H1 (cell line): ENCODE results near the gene EIF4E3. TPM values are rescaled to one million over a fixed set of nuclear protein-coding genes. Genes with fewer than 3 reads are reported as not detected.

Source experiments
- SAP30 ChIP-seq: fragments of 300-600 bp; sonication (generic); IDR thresholded peaks from 2 replicates; pipeline ENCODE4 v1.7.1; 2012; ENCODE audit warnings: low read length, moderate library complexity, mild to moderate bottlenecking, inconsistent platforms; ENCODE audit not compliant: insufficient read depth, insufficient replicate concordance
- polyA plus RNA-seq, 7 experiments: library from polyadenylated mRNA; depleted of rRNA in 3 of 7; stranded (reverse) in 5 of 7; unstranded in 2 of 7; fragments of >200 nt in 5 of 7; fragments of 200-250 nt in 2 of 7; gene quantifications; 1 replicate in 5 of 7; 2 replicates in 1 of 7; 4 replicates in 1 of 7; pipeline versions ENCODE4 v1.2.1 to v1.2.3, GENCODE V29; 2011 to 2013; ENCODE audit warnings: missing spikeins in 2 of 7, mixed read lengths in 2 of 7
- total RNA-seq: library from RNA; stranded (reverse); fragmentation: NEBNext Ultra II Directional; extraction: Animal tissue kit (Norgen Biotek cat#: 25700); gene quantifications from 2 replicates; pipeline ENCODE4 v1.2.1, GENCODE V29; 2021

The EIF4E3 gene
- total and polyA plus RNA-seq, 2 of the 8 experiments (the other 6 are each of a cell fraction or from before 2014, with no cell fraction given) = 5.2 to 17.0 TPM

- TF ChIP-seq SAP30 = no peak
Observed at GRCh38 chr3:71650372-71650771, 74.8 kb downstream of the EIF4E3 start (continued).
